Measurements from ENCODE around the gene WIPF1. TPM values are rescaled to one million over a fixed set of nuclear protein-coding genes. Genes with fewer than 3 reads are reported as not detected.

WIPF1 gene
- polyA plus RNA-seq, 1 donor (not counting 4 experiments of a cell fraction or from before 2014, with no cell fraction given) = 0.16 TPM

- no peak for FAIRE-seq
Observed at GRCh38 chr2:174573621-174574081, 24.0 kb downstream of the WIPF1 start.

GRCh38 chr2:174572556-174572955 is 25.0 kb downstream of the WIPF1 start:
- TF ChIP-seq EZH2 (IDR thresholded peaks at IDR 0.05; ENCODE audit: low read length) (no peak), CTCF (optimal IDR thresholded peaks at IDR 0.05 in 1 of 3, IDR thresholded peaks at IDR 0.05 in 1 of 3, conservative IDR thresholded peaks at IDR 0.05 in 1 of 3; ENCODE audit: extremely low read depth in 1 of 3, insufficient read depth in 2 of 3, low read length in 3 of 3) (no peak)
- Histone ChIP-seq H4K20me1 (ENCODE audit: control insufficient read depth, extremely low read depth, insufficient read depth, low read length) (no peaks in the 10 kb centered on the region), H3K9ac (ENCODE audit: control insufficient read depth, extremely low read depth, insufficient read depth, low read length) (no peak overlapping the region), H3K27me3 (ENCODE audit: control insufficient read depth, extremely low read depth, insufficient read depth, low read length) (no peaks in the 10 kb centered on the region), H3K4me1 (ENCODE audit: control insufficient read depth, extremely low read depth, insufficient read depth, low read length) (peaks cover 5% of the 10 kb centered on the region), H3K27ac (ENCODE audit: control insufficient read depth, insufficient read depth, low read length) (no peak overlapping the region), H3K4me3 (ENCODE audit: control insufficient read depth in 2 of 3, extremely low read depth in 1 of 3, insufficient read depth in 2 of 3, low read depth in 1 of 3, low read length in 3 of 3) (no peak overlapping the region), H3K9me3 (ENCODE audit: control insufficient read depth, low read depth, low read length) (no peaks in the 10 kb centered on the region), H3K79me2 (ENCODE audit: control insufficient read depth, insufficient read depth, low read length) (no peaks in the 10 kb centered on the region), H2AFZ (ENCODE audit: control insufficient read depth, low read length) (no peak overlapping the region), H3K9me1 (ENCODE audit: control insufficient read depth, extremely low read depth, insufficient read depth, low read length) (no peaks in the 10 kb centered on the region), H3K36me3 (ENCODE audit: control insufficient read depth in 2 of 2, extremely low read depth in 1 of 2, insufficient read depth in 2 of 2, low read length in 2 of 2) (no peaks in the 10 kb centered on the region), H3K4me2 (ENCODE audit: control insufficient read depth, extremely low read depth, insufficient read depth, low read depth, low read length) (no peak overlapping the region)
- dilution Hi-C loops (cut with MboI; ENCODE audit: extremely low pct_ligation_motif_present, low sequenced_read_pairs) = no loop called here
- DNase-seq (ENCODE audit: low read depth, low spot score) (no peak), FAIRE-seq (no peak)

More at GRCh38 chr2:174573621-174574081, 24.0 kb downstream of the WIPF1 start:
- no peak overlapping the region for H3K27ac ChIP-seq (ENCODE audit: control insufficient read depth, insufficient read depth, low read length)
- peaks cover 5% of the 10 kb centered on the region for H3K4me1 ChIP-seq (ENCODE audit: control insufficient read depth, extremely low read depth, insufficient read depth, low read length)
- no peak for DNase-seq (ENCODE audit: low read depth, low spot score)
- no peak overlapping the region for H3K4me3 ChIP-seq (ENCODE audit: control insufficient read depth in 2 of 3, extremely low read depth in 1 of 3, insufficient read depth in 2 of 3, low read depth in 1 of 3, low read length in 3 of 3)
- H3K9ac ChIP-seq (ENCODE audit: control insufficient read depth, extremely low read depth, insufficient read depth, low read length) = no peak overlapping the region
- H3K4me2 ChIP-seq (ENCODE audit: control insufficient read depth, extremely low read depth, insufficient read depth, low read depth, low read length) = no peak overlapping the region
- H3K79me2 ChIP-seq (ENCODE audit: control insufficient read depth, insufficient read depth, low read length) = no peaks in the 10 kb centered on the region
- dilution Hi-C loops (cut with MboI; ENCODE audit: extremely low pct_ligation_motif_present, low sequenced_read_pairs) = no loop called here
- TF ChIP-seq EZH2 (IDR thresholded peaks at IDR 0.05; ENCODE audit: low read length) (no peak), CTCF (optimal IDR thresholded peaks at IDR 0.05 in 1 of 3, IDR thresholded peaks at IDR 0.05 in 1 of 3, conservative IDR thresholded peaks at IDR 0.05 in 1 of 3; ENCODE audit: extremely low read depth in 1 of 3, insufficient read depth in 2 of 3, low read length in 3 of 3) (no peak)
- no peaks in the 10 kb centered on the region for H3K27me3 ChIP-seq (ENCODE audit: control insufficient read depth, extremely low read depth, insufficient read depth, low read length)
- no peaks in the 10 kb centered on the region for H3K36me3 ChIP-seq (ENCODE audit: control insufficient read depth in 2 of 2, extremely low read depth in 1 of 2, insufficient read depth in 2 of 2, low read length in 2 of 2)
- no peaks in the 10 kb centered on the region for H3K9me1 ChIP-seq (ENCODE audit: control insufficient read depth, extremely low read depth, insufficient read depth, low read length)
- no peaks in the 10 kb centered on the region for H4K20me1 ChIP-seq (ENCODE audit: control insufficient read depth, extremely low read depth, insufficient read depth, low read length)
- no peak overlapping the region for H2AFZ ChIP-seq (ENCODE audit: control insufficient read depth, low read length)
- no peaks in the 10 kb centered on the region for H3K9me3 ChIP-seq (ENCODE audit: control insufficient read depth, low read depth, low read length)

Data from keratinocyte (primary cell).